ENCODE results near the gene CDK13.

- TF ChIP-seq POLR2A (IDR thresholded peaks at IDR 0.05) (no peak), CTCF (IDR thresholded peaks at IDR 0.05) (no peak), EP300 (IDR thresholded peaks at IDR 0.05) (no peak), POLR2AphosphoS5 (IDR thresholded peaks at IDR 0.05) (no peak)
Measured at GRCh38 chr7:40024841-40025240, 74.8 kb downstream of the CDK13 start.
